HEK293 (cell line): ENCODE measurements around the gene ALDH18A1.

Experiments used
- KLF7 ChIP-seq: fragments of 450-650 bp; formaldehyde crosslinking; IDR thresholded peaks from 2 replicates; pipeline ENCODE4 v1.5.1; 2016; ENCODE audit warnings: missing biosample characterization, missing genetic modification characterization, borderline replicate concordance
- MEIS1 ChIP-seq: sonication (generic); formaldehyde crosslinking; IDR thresholded peaks from 2 replicates; pipeline ENCODE4 v1.8.1; 2022; ENCODE audit warnings: missing genetic modification reagents, mild to moderate bottlenecking, borderline replicate concordance
- PBX3 ChIP-seq: sonication (generic); formaldehyde crosslinking; IDR thresholded peaks from 2 replicates; pipeline ENCODE4 v1.8.1; 2022; ENCODE audit warnings: mild to moderate bottlenecking, moderate library complexity, missing genetic modification reagents
- PRDM6 ChIP-seq: fragments of 450-650 bp; formaldehyde crosslinking; IDR thresholded peaks from 2 replicates; pipeline ENCODE4 v1.5.1; 2017; ENCODE audit warnings: missing biosample characterization, missing genetic modification characterization
- REST ChIP-seq: fragments of 450-650 bp; formaldehyde crosslinking; IDR thresholded peaks from 2 replicates; pipeline ENCODE4 v1.5.1; 2016; ENCODE audit warnings: missing biosample characterization, missing genetic modification characterization
- TSHZ1 ChIP-seq: fragments of 450-650 bp; formaldehyde crosslinking; IDR thresholded peaks from 2 replicates; pipeline ENCODE4 v1.5.1; 2016; ENCODE audit warnings: missing biosample characterization, missing genetic modification characterization, borderline replicate concordance
- ZBTB26 ChIP-seq: fragments of 450-650 bp; formaldehyde crosslinking; optimal IDR thresholded peaks from 2 replicates; pipeline ENCODE3; 2016; ENCODE audit warnings: missing biosample characterization, mild to moderate bottlenecking, missing genetic modification characterization
- ZBTB8A ChIP-seq: fragments of 450-650 bp; formaldehyde crosslinking; IDR thresholded peaks from 2 replicates; pipeline ENCODE4 v1.5.1; 2016; ENCODE audit warnings: missing biosample characterization, missing genetic modification characterization
- ZNF10 ChIP-seq: fragments of 450-650 bp; formaldehyde crosslinking; IDR thresholded peaks from 2 replicates; pipeline ENCODE4 v1.5.1; 2017; ENCODE audit warnings: missing biosample characterization, missing genetic modification characterization
- ZNF114 ChIP-seq: fragments of 450-650 bp; formaldehyde crosslinking; IDR thresholded peaks from 2 replicates; pipeline ENCODE4 v1.5.0; 2017; ENCODE audit warnings: missing biosample characterization, missing genetic modification characterization
- ZNF175 ChIP-seq: fragments of 450-650 bp; formaldehyde crosslinking; IDR thresholded peaks from 2 replicates; pipeline ENCODE4 v1.5.1; 2016; ENCODE audit warnings: missing biosample characterization, missing genetic modification characterization
- ZNF184 ChIP-seq: fragments of 450-650 bp; IDR thresholded peaks from 2 replicates; pipeline ENCODE4 v1.5.1; 2018; ENCODE audit warnings: missing biosample characterization, mild to moderate bottlenecking, missing genetic modification characterization
- ZNF221 ChIP-seq: fragments of 450-650 bp; formaldehyde crosslinking; IDR thresholded peaks from 2 replicates; pipeline ENCODE4 v1.5.1; 2017; ENCODE audit warnings: missing biosample characterization, missing genetic modification characterization, borderline replicate concordance
- ZNF23 ChIP-seq: fragments of 450-650 bp; formaldehyde crosslinking; IDR thresholded peaks from 2 replicates; pipeline ENCODE4 v1.5.1; 2016; ENCODE audit warnings: missing biosample characterization, missing genetic modification characterization, borderline replicate concordance
- ZNF239 ChIP-seq: fragments of 450-650 bp; formaldehyde crosslinking; IDR thresholded peaks from 2 replicates; pipeline ENCODE4 v1.5.1; 2016; ENCODE audit warnings: missing biosample characterization, missing genetic modification characterization
- ZNF341 ChIP-seq: fragments of 450-650 bp; formaldehyde crosslinking; IDR thresholded peaks from 2 replicates; pipeline ENCODE4; 2016; ENCODE audit warnings: low read depth, missing biosample characterization, missing genetic modification characterization
- ZNF350 ChIP-seq: fragments of 450-650 bp; formaldehyde crosslinking; IDR thresholded peaks from 2 replicates; pipeline ENCODE4 v1.5.0; 2017; ENCODE audit warnings: missing biosample characterization, mild to moderate bottlenecking, missing genetic modification characterization
- ZNF521 ChIP-seq: fragments of 450-650 bp; formaldehyde crosslinking; IDR thresholded peaks from 2 replicates; pipeline ENCODE4 v1.5.1; 2017; ENCODE audit warnings: missing biosample characterization, mild to moderate bottlenecking, missing genetic modification characterization
- ZNF530 ChIP-seq: fragments of 450-650 bp; formaldehyde crosslinking; IDR thresholded peaks from 2 replicates; pipeline ENCODE4 v1.5.1; 2016; ENCODE audit warnings: low read depth, missing biosample characterization, missing genetic modification characterization
- ZNF585B ChIP-seq: fragments of 450-650 bp; formaldehyde crosslinking; IDR thresholded peaks from 2 replicates; pipeline ENCODE4 v1.5.1; 2016; ENCODE audit warnings: missing biosample characterization, missing genetic modification characterization
- ZNF621 ChIP-seq: fragments of 450-650 bp; formaldehyde crosslinking; IDR thresholded peaks from 2 replicates; pipeline ENCODE4 v1.5.1; 2017; ENCODE audit warnings: missing biosample characterization, missing genetic modification characterization
- ZNF677 ChIP-seq: fragments of 450-650 bp; IDR thresholded peaks from 2 replicates; pipeline ENCODE4 v1.5.0; 2018; ENCODE audit warnings: missing biosample characterization, mild to moderate bottlenecking, missing genetic modification characterization, moderate library complexity
- ZNF707 ChIP-seq: fragments of 450-650 bp; formaldehyde crosslinking; IDR thresholded peaks from 2 replicates; pipeline ENCODE4 v1.5.1; 2016; ENCODE audit warnings: missing biosample characterization, missing genetic modification characterization
- ZNF776 ChIP-seq: fragments of 450-650 bp; formaldehyde crosslinking; IDR thresholded peaks from 2 replicates; pipeline ENCODE4 v1.5.0; 2017; ENCODE audit warnings: missing biosample characterization, missing genetic modification characterization, borderline replicate concordance
- ZNF785 ChIP-seq: fragments of 450-650 bp; formaldehyde crosslinking; IDR thresholded peaks from 2 replicates; pipeline ENCODE4 v1.5.1; 2016; ENCODE audit warnings: missing biosample characterization, missing genetic modification characterization
- ZNF843 ChIP-seq: fragments of 450-650 bp; formaldehyde crosslinking; IDR thresholded peaks from 2 replicates; pipeline ENCODE4 v1.5.1; 2016; ENCODE audit warnings: missing biosample characterization, missing genetic modification characterization
- ZSCAN18 ChIP-seq: fragments of 450-650 bp; formaldehyde crosslinking; IDR thresholded peaks from 2 replicates; pipeline ENCODE4 v1.5.1; 2016; ENCODE audit warnings: missing biosample characterization, missing genetic modification characterization

The ALDH18A1 gene

GRCh38 chr10:95561177-95561863 is 95.2 kb downstream of the ALDH18A1 start, which contains the start of gene SORBS1 (continued):
- TF ChIP-seq TSHZ1 (tag by site-specific recombination), result peak; percentile 48; the same call in 1 of the 2 replicates
- 0 out of 2 replicates have a peak, but pooled peaks have one; percentile 18 for TF ChIP-seq ZNF677 (tag by site-specific recombination)
- TF ChIP-seq ZNF175 (tag by site-specific recombination), result no peak
- TF ChIP-seq ZNF585B (tag by site-specific recombination), result no peak
- TF ChIP-seq ZSCAN18 (tag by site-specific recombination), result no peak
- TF ChIP-seq ZNF707 (tag by site-specific recombination), result no peak
- TF ChIP-seq ZNF221 (tag by site-specific recombination), result no peak
- TF ChIP-seq ZNF521, result no peak
- TF ChIP-seq ZNF350 (tag by site-specific recombination), result no peak
- TF ChIP-seq ZBTB8A (tag by site-specific recombination), result peak; percentile 99
- no peak for TF ChIP-seq ZNF843 (tag by site-specific recombination)
- TF ChIP-seq KLF7 (tag by site-specific recombination), result no peak
- no peak for TF ChIP-seq ZNF785 (tag by site-specific recombination)
- no peak for TF ChIP-seq ZNF776 (tag by site-specific recombination)
- TF ChIP-seq ZNF114 (tag by site-specific recombination), result no peak
- 0 out of 2 replicates have a peak, but pooled peaks have one; percentile 74 for TF ChIP-seq ZNF184 (tag by site-specific recombination)
- no peak; the same call in 1 of the 2 replicates for TF ChIP-seq REST (tag by site-specific recombination)
- no peak for TF ChIP-seq ZNF621 (tag by site-specific recombination)
- TF ChIP-seq ZNF239 (tag by site-specific recombination), result no peak
- no peak for TF ChIP-seq ZNF23 (tag by site-specific recombination)
- no peak for TF ChIP-seq PBX3 (CRISPR knock-in tag)
- no peak for TF ChIP-seq ZNF341 (tag by site-specific recombination)
- no peak for TF ChIP-seq ZNF530 (tag by site-specific recombination)
- TF ChIP-seq MEIS1, result no peak
- peak; percentile 88 for TF ChIP-seq ZBTB26 (tag by site-specific recombination)
- no peak; the same call in 1 of the 2 replicates for TF ChIP-seq ZNF10 (tag by site-specific recombination)
- TF ChIP-seq PRDM6, result no peak
